Endothelial cell of coronary artery (primary cell): ENCODE data around the gene LYSMD3. TPM values are rescaled to one million over a fixed set of nuclear protein-coding genes. Genes with fewer than 3 reads are reported as not detected.

ENCODE experiments used
- total RNA-seq: library from RNA; depleted of rRNA; stranded (reverse); fragments of >200 nt; gene quantifications from 2 replicates; pipeline ENCODE4 v1.2.3, GENCODE V29; 2014

The LYSMD3 gene
- 13.6 and 17.1 TPM in 2 replicates for total RNA-seq

DNA sequence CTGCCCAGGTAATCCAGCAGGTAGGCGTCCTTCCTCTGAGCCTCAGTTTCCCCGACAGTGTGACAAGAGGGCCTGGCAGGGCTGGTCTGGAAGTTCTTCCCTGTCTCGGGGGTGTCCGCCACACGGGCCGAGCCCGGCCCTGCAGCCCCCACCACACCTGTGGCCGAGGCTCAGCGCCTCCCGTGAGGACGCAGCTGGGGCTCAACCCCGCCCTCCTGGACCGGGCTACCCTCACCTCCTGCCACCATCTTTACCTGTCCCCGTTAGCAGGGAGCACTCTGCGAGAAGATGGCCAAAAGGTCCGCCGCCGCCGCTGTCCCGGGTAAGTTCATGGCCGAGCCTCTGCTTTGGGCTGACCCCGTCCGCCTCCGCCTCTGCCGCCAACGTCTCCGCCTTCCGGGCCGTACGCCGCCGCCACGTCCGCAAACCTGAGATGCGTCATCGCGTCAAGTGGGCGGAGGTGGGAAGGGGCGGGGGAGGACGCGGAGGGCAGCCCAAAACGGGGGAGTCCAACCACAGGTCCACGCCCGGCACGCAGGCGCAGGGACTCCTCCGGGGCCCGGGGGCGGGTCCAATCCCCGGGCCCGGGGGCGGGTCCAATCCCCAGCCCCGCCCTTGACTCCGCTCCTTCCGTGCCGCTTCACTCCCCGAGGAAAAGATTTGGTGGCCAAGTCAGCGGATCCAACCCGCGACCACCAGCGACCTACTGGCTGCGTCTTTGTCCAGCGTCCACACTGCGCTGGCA lies at the start of gene LYSMD3:
LYSMD3 (minus strand) TSS at position 391 of the 745 bp plus-strand sequence. CDS start 4,295 bp downstream, outside the sequence.

DNA sequence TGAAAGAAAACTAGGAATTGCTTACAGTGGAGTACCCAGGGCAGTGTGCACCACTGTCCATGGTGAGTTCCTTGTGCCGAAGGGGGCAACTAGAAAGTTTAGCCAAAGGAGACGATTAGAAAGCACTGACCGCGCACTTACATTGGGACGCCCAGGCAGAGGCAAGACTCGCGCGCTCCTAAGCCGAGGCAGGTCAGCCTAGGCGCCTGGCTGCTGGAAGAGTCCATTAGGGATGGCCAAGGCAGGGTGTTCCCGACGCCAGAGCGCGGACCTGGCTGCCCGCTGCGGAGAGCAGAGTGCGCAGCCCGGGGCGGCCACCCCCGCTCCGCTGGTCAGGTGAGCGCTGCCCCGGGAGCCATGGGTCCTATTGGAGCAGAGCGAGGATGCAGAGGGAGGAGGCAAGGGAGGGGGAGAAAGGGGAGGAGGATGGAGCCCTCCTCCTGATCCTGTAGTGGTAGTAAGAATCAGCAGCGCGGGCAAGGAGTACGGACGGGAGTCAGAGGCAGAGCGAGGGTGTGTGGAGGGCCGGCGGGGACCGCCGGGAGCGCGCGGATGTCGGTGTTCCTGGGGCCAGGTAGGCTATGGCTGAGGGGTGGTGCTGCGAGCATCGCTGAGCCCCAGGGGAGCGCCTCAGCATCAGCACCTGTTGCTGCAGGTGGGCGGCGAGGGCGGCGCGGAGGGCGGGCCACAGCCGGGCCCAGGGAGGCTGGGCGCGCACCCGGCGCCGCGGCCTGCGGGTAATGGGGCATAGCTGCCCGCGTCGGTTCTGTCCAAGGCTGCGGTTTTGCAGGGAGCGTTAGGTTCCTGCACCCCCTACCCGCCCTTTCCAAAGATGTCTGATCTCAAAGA lies 29.2 kb upstream of the LYSMD3 start, which contains the start of gene ADGRV1:
ADGRV1 (plus strand) TSS at position 454 of the 849 bp plus-strand sequence; CDS start at position 553, 99 bp downstream.

GRCh38 chr5:90474235-90475107 lies 54.9 kb downstream of the LYSMD3 start, which contains the start of the genes MBLAC2 and POLR3G:
TSS of gene MBLAC2 (minus strand) at chr5:90474771. CDS start at chr5:90474292, 479 bp downstream.
TSS of gene POLR3G (plus strand) at chr5:90474864. CDS start at chr5:90485568, 10,704 bp downstream.

Other genes with a start within 250 kb of the LYSMD3 start
- 9.3 and 13.9 TPM in 2 replicates for gene CETN3, start 119.8 kb downstream of the LYSMD3 start, total RNA-seq
- 3.8 and 4.4 TPM in 2 replicates for gene MBLAC2, start 54.8 kb downstream of the LYSMD3 start, total RNA-seq
- gene POLR3G, start 54.7 kb downstream of the LYSMD3 start, total RNA-seq, result 6.8 and 14.2 TPM in 2 replicates
- gene ADGRV1, start 29.2 kb upstream of the LYSMD3 start, total RNA-seq, result 0.09 and 0.56 TPM in 2 replicates